ENCODE data around the gene RHEX.
A peak's percentile ranks its signal among the peaks of the same experiment; 100 is the strongest.
"Not testable (repeated sequence)": the region's sequence is repeated elsewhere in the genome, so short reads cannot be mapped to it uniquely, and the experiment has no call there.

RHEX gene

GRCh38 chr1:206036663-206037455 lies 16.1 kb upstream of the RHEX start:
- ATAC-seq (replicated peaks; ENCODE audit: extremely low read depth, poor library complexity, severe bottlenecking): no peak
- no peak overlapping the region for H3K4me3 Mint-ChIP-seq
- H3K4me1 Mint-ChIP-seq: peaks cover 8% of the 10 kb centered on the region

GRCh38 chr1:206037581-206037980 lies 15.4 kb upstream of the RHEX start:
- no peak overlapping the region for H3K27ac Mint-ChIP-seq (ENCODE audit: low read depth)
- H3K4me1 Mint-ChIP-seq: peaks cover 8% of the 10 kb centered on the region
- H3K36me3 Mint-ChIP-seq (ENCODE audit: insufficient read depth): peaks cover 1% of the 10 kb centered on the region
- peaks cover 23% of the 10 kb centered on the region for H3K27me3 Mint-ChIP-seq
- H3K9me3 Mint-ChIP-seq: no peaks in the 10 kb centered on the region
- DNase-seq (ENCODE audit: low spot score in 2 of 2) (no peak), ATAC-seq (replicated peaks; ENCODE audit: extremely low read depth, poor library complexity, severe bottlenecking) (no peak)
- no peak overlapping the region for H3K4me3 Mint-ChIP-seq

More at GRCh38 chr1:206036663-206037455, 16.1 kb upstream of the RHEX start:
- Mint-ChIP-seq H3K36me3 (ENCODE audit: insufficient read depth) (peaks cover 1% of the 10 kb centered on the region), H3K27ac (ENCODE audit: low read depth) (no peak overlapping the region), H3K9me3 (no peaks in the 10 kb centered on the region), H3K27me3 (peaks cover 23% of the 10 kb centered on the region)
- DNase-seq (ENCODE audit: low spot score in 2 of 2): no peak

GRCh38 chr1:206039046-206039973 lies 13.7 kb upstream of the RHEX start:
- Mint-ChIP-seq H3K4me1 (peaks cover 8% of the 10 kb centered on the region), H3K9me3 (no peaks in the 10 kb centered on the region), H3K36me3 (ENCODE audit: insufficient read depth) (no peaks in the 10 kb centered on the region), H3K27me3 (peaks cover 15% of the 10 kb centered on the region), H3K4me3 (no peak overlapping the region), H3K27ac (ENCODE audit: low read depth) (peak overlapping the region; percentile 56)
- DNase-seq (ENCODE audit: low spot score in 2 of 2) (no peak), ATAC-seq (replicated peaks; ENCODE audit: extremely low read depth, poor library complexity, severe bottlenecking) (no peak)

- ATAC-seq (replicated peaks; ENCODE audit: extremely low read depth, poor library complexity, severe bottlenecking) (no peak), DNase-seq (ENCODE audit: low spot score in 2 of 2) (no peak)
- H3K27me3 Mint-ChIP-seq: peaks cover 15% of the 10 kb centered on the region
- H3K27ac Mint-ChIP-seq (ENCODE audit: low read depth): peak overlapping the region; percentile 56
- H3K4me1 Mint-ChIP-seq: peaks cover 8% of the 10 kb centered on the region
- no peak overlapping the region for H3K4me3 Mint-ChIP-seq
- H3K9me3 Mint-ChIP-seq: no peaks in the 10 kb centered on the region
- H3K36me3 Mint-ChIP-seq (ENCODE audit: insufficient read depth): no peaks in the 10 kb centered on the region
Observed at GRCh38 chr1:206040328-206040727, 12.6 kb upstream of the RHEX start.

GRCh38 chr1:206041640-206042039 lies 11.3 kb upstream of the RHEX start:
- no peak for ATAC-seq (replicated peaks; ENCODE audit: extremely low read depth, poor library complexity, severe bottlenecking)
- DNase-seq (ENCODE audit: low spot score in 2 of 2): no peak
- Mint-ChIP-seq H3K27me3 (peaks cover 15% of the 10 kb centered on the region), H3K36me3 (ENCODE audit: insufficient read depth) (no peaks in the 10 kb centered on the region), H3K9me3 (no peaks in the 10 kb centered on the region), H3K4me3 (no peak overlapping the region), H3K4me1 (peaks cover 8% of the 10 kb centered on the region), H3K27ac (ENCODE audit: low read depth) (no peak overlapping the region)

GRCh38 chr1:206047271-206047670 lies 5.7 kb upstream of the RHEX start:
- Mint-ChIP-seq H3K9me3 (no peaks in the 10 kb centered on the region), H3K36me3 (ENCODE audit: insufficient read depth) (peaks cover 2% of the 10 kb centered on the region)
- ATAC-seq (replicated peaks; ENCODE audit: extremely low read depth, poor library complexity, severe bottlenecking): no peak

GRCh38 chr1:206048582-206048981 lies 4.4 kb upstream of the RHEX start:
- Mint-ChIP-seq H3K9me3 (no peaks in the 10 kb centered on the region), H3K27me3 (peaks cover 17% of the 10 kb centered on the region), H3K27ac (ENCODE audit: low read depth) (no peak overlapping the region), H3K36me3 (ENCODE audit: insufficient read depth) (peaks cover 2% of the 10 kb centered on the region), H3K4me3 (no peak overlapping the region), H3K4me1 (peaks cover 6% of the 10 kb centered on the region)
- ATAC-seq (replicated peaks; ENCODE audit: extremely low read depth, poor library complexity, severe bottlenecking) (no peak), DNase-seq (ENCODE audit: low spot score in 2 of 2) (no peak)

More at GRCh38 chr1:206047271-206047670, 5.7 kb upstream of the RHEX start:
- Mint-ChIP-seq H3K4me3 (no peak overlapping the region), H3K4me1 (peaks cover 6% of the 10 kb centered on the region), H3K27me3 (peaks cover 17% of the 10 kb centered on the region), H3K27ac (ENCODE audit: low read depth) (no peak overlapping the region)
- no peak for DNase-seq (ENCODE audit: low spot score in 2 of 2)

- Mint-ChIP-seq H3K27ac (ENCODE audit: low read depth) (no peak overlapping the region), H3K4me1 (peaks cover 6% of the 10 kb centered on the region), H3K36me3 (ENCODE audit: insufficient read depth) (peaks cover 2% of the 10 kb centered on the region), H3K4me3 (no peak overlapping the region), H3K9me3 (no peaks in the 10 kb centered on the region), H3K27me3 (peaks cover 17% of the 10 kb centered on the region)
- no peak for ATAC-seq (replicated peaks; ENCODE audit: extremely low read depth, poor library complexity, severe bottlenecking)
- no peak for DNase-seq (ENCODE audit: low spot score in 2 of 2)
Observed at GRCh38 chr1:206049293-206049692, 3.7 kb upstream of the RHEX start.

- peaks cover 6% of the 10 kb centered on the region for H3K4me1 Mint-ChIP-seq
- no peak overlapping the region for H3K4me3 Mint-ChIP-seq
- peaks cover 2% of the 10 kb centered on the region for H3K36me3 Mint-ChIP-seq (ENCODE audit: insufficient read depth)
- ATAC-seq (replicated peaks; ENCODE audit: extremely low read depth, poor library complexity, severe bottlenecking) (no peak), DNase-seq (ENCODE audit: low spot score in 2 of 2) (no peak)
- H3K27me3 Mint-ChIP-seq: peaks cover 17% of the 10 kb centered on the region
- no peak overlapping the region for H3K27ac Mint-ChIP-seq (ENCODE audit: low read depth)
- H3K9me3 Mint-ChIP-seq: no peaks in the 10 kb centered on the region
Observed at GRCh38 chr1:206049919-206050600, 2.9 kb upstream of the RHEX start.

- Mint-ChIP-seq H3K4me1 (peaks cover 6% of the 10 kb centered on the region), H3K27ac (ENCODE audit: low read depth) (peak overlapping the region; percentile 35), H3K9me3 (no peaks in the 10 kb centered on the region), H3K27me3 (peaks cover 17% of the 10 kb centered on the region), H3K36me3 (ENCODE audit: insufficient read depth) (peaks cover 2% of the 10 kb centered on the region), H3K4me3 (no peak overlapping the region)
- DNase-seq (ENCODE audit: low spot score in 2 of 2) (peak in 1 of 2 donors; percentile 11), ATAC-seq (replicated peaks; ENCODE audit: extremely low read depth, poor library complexity, severe bottlenecking) (peak; percentile 78)
Observed at GRCh38 chr1:206050655-206051235, 2.2 kb upstream of the RHEX start.

GRCh38 chr1:206052231-206052865 lies 625 bp upstream of the RHEX start:
- H3K4me3 Mint-ChIP-seq; DNase-seq (ENCODE audit: low spot score in 2 of 2); H3K9me3 Mint-ChIP-seq; H3K36me3 Mint-ChIP-seq (ENCODE audit: insufficient read depth); ATAC-seq (replicated peaks; ENCODE audit: extremely low read depth, poor library complexity, severe bottlenecking); H3K4me1 Mint-ChIP-seq; H3K27ac Mint-ChIP-seq (ENCODE audit: low read depth): not testable (repeated sequence)
- H3K27me3 Mint-ChIP-seq: peaks cover 16% of the 10 kb centered on the region

- not testable (repeated sequence) for ATAC-seq (replicated peaks; ENCODE audit: extremely low read depth, poor library complexity, severe bottlenecking); H3K9me3 Mint-ChIP-seq; DNase-seq (ENCODE audit: low spot score in 2 of 2); H3K36me3 Mint-ChIP-seq (ENCODE audit: insufficient read depth); H3K4me3 Mint-ChIP-seq; H3K4me1 Mint-ChIP-seq; H3K27me3 Mint-ChIP-seq; H3K27ac Mint-ChIP-seq (ENCODE audit: low read depth)
Observed at GRCh38 chr1:206053616-206054015, 643 bp downstream of the RHEX start.
